Right renal pelvis (tissue), 4 donors: ENCODE data around the gene TTC9. TPM values are rescaled to one million over a fixed set of nuclear protein-coding genes. Genes with fewer than 3 reads are reported as not detected.

Experiments used
- DNase-seq, 4 donors: peaks; one replicate each; pipeline ENCODE4 v3.0.0-alpha.2; 2013; ENCODE audit warnings: low read depth in 4 of 4, low spot score in 3 of 4, missing footprints in 1 of 4
- polyA plus RNA-seq, 4 donors: library from polyadenylated mRNA; unstranded; fragments of 120-200 nt; gene quantifications; one replicate each; pipeline ENCODE4 v1.2.1, GENCODE V29; 2013; ENCODE audit not compliant: insufficient read length in 4 of 4

The TTC9 gene
- polyA plus RNA-seq, 4 donors, result 3.2 to 3.8 (median 3.7) TPM

DNA sequence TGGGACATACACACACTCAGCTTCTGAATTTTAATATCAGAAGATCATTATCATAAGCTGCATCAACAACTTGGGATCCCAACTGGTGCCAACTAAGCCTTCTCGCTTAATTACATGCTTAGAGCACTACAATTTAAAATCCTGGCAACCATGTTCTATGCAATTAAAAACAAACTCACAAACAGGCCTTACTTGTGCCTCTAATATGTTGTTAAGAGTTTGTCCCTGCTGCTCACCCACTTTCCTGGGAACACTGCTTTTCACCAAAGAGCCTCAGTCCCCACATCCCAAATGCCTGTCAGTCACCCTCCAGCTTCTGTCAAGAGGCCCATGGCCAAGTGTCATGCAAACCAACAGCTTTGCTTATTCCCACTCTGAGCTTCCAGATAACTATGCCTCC is 69.7 kb downstream of the TTC9 start:
- no peak for DNase-seq

DNA sequence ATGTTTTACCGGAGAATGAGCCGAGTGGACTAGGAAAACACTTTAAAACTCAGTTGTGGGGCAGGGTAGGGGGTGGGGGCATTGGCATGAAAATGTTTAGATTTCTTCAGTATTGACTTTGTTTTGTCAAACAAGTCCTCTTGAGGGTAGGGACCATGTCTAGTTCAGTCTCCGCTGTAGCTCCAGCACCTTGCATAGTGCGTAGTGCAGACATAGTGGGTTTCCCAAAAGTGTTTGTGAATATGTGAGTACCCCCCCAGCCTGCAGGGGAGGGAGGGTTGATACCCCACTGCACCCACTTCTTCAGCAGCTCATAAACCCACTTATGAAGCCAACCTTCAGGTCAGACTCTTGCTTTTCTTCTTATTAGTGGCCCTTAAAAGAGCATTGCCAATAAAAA is 71.4 kb downstream of the TTC9 start:
- DNase-seq, result no peak

DNA sequence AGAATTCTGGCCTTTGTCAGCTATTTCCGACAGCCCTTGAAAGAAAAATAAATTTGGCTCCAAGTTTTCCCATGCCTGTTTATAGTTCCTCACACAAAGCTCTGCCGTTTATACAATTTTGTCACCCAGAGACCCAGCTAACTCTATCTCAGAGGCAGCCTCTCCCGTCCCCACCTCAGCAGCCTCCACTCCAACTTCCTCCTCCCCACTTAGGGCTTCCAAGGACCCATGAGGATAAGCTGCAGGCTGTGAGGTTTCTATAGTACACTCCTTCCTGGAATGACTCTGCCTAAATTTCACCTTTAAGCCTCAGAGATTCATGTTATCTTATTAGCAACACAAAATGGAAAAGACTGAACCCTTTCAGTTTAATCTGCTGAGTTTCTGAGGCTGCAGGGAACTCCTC is 71.8 kb downstream of the TTC9 start:
- peak in 1 of 4 donors; percentile 18 for DNase-seq

DNA sequence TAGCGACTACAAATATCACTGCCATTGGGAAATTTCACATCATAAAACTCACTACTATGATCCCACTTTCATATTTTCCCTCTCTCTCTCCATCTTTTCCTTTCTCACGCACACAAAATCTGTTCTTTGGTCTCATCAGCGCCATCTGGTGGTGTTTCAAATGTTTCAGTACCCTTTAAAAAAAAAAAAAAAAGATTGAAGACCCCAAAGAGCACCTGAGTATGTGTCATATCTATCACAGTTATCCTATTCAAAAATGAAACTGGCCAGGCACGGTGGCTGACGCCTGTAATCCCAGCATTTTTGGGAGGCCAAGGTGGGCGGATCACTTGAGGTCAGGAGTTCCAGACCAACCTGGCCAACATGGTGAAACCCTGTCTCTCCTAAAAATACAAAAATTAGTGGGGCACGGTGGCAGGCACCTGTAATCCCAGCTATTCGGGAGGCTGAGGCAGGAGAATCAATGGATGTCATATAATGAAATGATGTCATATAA is 72.4 kb downstream of the TTC9 start:
- peak; percentile 54 to 63 (median 62) for DNase-seq

DNA sequence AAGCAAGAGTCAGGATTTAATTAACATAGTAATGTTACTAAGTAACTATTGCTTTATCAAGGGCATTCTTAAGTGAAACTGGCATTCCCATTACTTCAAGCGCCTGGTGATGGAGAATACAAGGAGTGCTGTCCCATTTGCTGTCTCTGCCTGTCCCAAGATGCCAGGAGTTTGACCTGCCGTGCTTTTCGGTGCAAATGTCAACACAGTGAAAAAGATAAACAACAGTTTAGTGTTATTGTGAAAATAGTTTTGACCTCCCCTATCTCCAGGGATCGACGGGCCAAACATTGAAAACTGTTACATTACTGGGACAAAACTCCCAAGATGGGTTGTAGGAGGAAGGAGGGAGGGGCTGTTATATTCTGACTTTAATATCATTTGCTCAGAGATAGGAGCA is 74.8 kb downstream of the TTC9 start:
- no peak for DNase-seq

DNA sequence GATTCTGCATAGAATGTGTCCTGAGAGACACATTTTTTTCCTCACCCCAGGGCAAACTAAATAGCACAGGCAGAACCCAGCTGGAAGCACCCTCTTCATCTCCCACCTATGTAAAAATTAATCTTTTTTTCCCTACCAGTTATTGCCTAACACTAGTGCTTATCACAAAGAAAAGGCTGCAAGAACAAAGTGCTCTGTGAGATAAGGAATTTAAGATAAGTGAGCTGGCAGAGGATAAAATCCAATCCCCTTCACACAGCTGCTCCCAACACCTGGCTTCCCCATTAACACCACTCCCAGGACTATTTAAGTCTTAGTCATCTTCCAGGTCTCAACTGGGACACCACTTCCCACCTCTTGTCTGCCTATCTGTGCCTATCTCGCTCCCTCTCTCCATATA is 75.2 kb downstream of the TTC9 start:
- no peak for DNase-seq

DNA sequence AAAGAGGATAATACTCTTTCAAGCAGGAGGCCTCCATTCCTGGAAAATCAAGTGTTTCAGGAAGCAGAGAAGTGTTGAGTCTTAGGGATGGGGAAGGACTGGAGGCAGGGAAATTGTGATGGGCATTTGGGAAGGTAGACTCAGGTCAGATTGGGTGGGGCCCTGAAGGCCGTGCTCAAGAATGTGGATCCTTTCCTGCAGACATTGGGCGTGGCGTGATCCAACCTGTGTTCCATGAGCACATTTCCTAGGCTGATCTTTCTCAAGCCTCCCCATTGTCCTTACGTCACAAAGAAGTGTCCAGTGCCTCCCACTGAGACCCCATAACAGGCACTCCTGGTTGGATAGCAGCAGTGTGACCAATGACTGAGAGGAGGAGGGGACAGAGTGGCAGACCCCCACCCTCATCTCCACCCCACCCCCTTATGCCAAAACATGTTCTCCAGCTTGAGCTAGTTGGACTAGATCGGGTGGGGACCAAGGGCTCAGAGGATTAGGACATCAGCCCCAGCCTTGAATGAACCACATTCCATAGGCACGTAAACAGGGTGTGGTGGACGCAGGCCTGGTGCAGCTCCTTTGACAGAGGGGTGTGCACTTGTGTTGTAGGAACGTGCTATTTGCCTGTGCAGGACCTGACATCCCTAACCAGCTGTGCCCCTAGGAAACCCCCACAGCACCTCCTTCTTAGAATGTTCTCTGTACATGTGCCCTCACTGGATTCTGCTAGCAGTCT is 76.8 kb downstream of the TTC9 start:
- no peak for DNase-seq

DNA sequence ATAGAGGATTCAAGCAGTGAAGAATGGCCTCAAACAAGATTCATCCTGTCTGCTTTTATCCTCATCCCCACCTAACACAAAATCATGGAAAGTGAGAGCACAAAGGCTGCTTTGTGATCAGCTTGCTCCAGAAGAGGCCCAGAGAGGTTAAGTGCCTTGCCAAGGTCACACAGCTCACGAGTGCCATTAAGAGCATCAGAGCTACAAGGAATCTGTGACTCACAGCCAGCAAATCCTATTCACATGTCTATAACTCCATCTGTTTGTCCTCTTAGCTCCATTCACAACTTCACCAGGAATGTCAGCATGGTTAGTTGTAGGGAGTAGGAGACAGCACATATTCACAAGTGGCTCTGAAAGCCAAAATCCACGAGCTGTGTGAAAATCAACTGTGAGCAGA is 79.8 kb downstream of the TTC9 start:
- DNase-seq, result no peak

DNA sequence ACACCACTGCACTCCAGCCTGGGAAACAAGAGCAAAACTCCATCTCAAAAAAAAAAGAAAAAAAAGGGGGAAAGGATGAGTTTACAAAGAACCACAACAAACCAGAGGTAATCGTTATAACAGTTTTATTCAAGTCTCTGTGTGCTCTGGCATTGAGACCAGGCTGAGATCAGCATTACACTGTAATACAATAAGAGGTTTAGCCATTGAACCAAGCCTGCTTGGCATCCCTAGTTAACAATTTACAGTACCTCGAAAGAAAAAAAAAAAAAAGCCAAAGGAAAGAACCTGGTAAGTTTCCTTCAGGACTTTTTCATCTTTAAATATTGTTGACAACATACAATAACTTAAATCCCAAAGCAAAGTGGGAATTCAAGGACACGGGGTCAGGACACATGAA is 80.7 kb downstream of the TTC9 start:
- DNase-seq, result no peak

DNA sequence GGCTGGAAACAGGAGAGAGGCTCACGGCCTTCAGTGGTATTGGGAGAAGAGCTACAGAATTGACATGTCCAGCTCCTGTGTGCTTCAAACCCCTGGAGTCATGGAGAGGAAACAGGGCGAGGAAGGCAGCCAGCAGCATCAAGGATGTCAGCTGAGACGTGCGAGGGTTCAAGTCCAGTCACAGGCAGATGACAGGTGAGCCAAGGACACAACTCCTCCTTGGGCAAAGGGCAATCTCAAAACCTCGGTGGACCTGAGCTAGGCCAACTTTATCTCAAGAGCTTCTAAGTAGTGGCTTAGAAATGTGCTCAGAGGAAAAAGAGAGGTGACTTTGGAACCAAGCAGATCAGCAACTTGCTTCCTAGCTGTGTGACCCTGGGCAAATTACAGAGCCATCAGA is 81.6 kb downstream of the TTC9 start:
- DNase-seq, result no peak

DNA sequence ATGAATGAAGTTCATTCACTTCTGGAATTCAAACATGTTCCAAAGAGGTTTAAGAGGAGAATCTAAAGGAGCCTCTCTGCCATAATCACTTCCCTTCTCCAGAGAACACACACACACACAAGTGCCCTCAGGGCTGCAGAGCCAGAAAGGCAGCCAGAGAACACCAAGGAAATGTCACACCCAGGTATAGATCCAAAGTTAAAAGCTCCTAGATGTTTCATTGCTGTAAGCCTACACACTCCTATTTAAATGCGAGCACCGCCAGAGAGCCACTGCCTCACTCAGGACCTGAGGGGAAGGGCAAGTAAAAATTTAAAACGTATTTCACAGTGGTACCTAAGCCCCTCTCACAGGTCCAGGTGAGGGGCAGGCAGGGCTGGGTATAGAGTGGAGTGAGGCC is 82.4 kb downstream of the TTC9 start:
- no peak for DNase-seq

DNA sequence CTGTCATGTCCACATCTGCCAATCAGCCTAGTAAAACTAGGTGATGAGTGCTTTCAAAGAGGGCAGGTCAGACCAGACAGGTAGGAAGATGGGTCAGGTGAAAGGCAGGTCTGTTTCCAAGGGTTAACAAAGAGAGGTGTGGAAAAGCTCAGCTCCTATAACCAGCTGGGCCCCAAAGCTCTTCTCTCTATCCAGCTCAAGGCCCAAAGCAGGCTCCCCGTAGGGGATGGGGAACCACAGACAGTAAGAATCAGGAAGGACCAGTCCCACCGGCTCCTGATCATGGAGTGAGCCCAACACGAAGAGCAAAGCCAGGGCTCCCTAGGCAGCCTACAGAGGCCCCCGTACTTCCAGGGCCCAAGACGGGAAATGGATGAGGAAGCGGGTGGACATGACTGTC is 83.2 kb downstream of the TTC9 start:
- DNase-seq, result no peak

Other genes with a start within 250 kb of the TTC9 start
- 10 to 100 TPM; 36.7 to 50.4 (median 45.7) TPM for gene SYNJ2BP, start 224.8 kb upstream of the TTC9 start, polyA plus RNA-seq
- gene ADAM21, start 189.7 kb upstream of the TTC9 start, polyA plus RNA-seq, result under 1 TPM; 0.16 to 0.43 (median 0.30) TPM
- gene ADAM20, start 106.9 kb upstream of the TTC9 start, polyA plus RNA-seq, result under 1 TPM in 3 of 4 donors, not detected in 1; 0.06 to 0.16 (median 0.10) TPM
- 10 to 100 TPM; 33.3 to 43.8 (median 42.0) TPM for gene MED6, start 41.3 kb upstream of the TTC9 start, polyA plus RNA-seq
- gene MAP3K9, start 167.6 kb downstream of the TTC9 start, polyA plus RNA-seq, result 1 to 10 TPM; 3.7 to 4.0 (median 3.9) TPM